Muscle layer of duodenum (tissue), 2 donors: ENCODE results near the gene SLC49A4.
A peak's percentile ranks its signal among the peaks of the same experiment; 100 is the strongest.

Experiments used
- H3K27ac ChIP-seq: one replicate; pipeline ENCODE4 v1.7.0; 2013; ENCODE audit warnings: mild to moderate bottlenecking, low read length
- H3K27me3 ChIP-seq: one replicate; pipeline ENCODE4 v1.7.0; 2013; ENCODE audit warnings: low read depth, mild to moderate bottlenecking, control low read depth, low read length
- H3K36me3 ChIP-seq, 2 donors: one replicate each; pipeline ENCODE4 v1.7.0; 2013; ENCODE audit warnings: low read length in 2 of 2, control low read depth in 1 of 2, mild to moderate bottlenecking in 1 of 2; ENCODE audit not compliant: insufficient read depth in 2 of 2, control insufficient read depth in 1 of 2
- H3K4me1 ChIP-seq, 2 donors: one replicate each; pipeline ENCODE4 v1.7.0; 2013; ENCODE audit warnings: low read length in 2 of 2, mild to moderate bottlenecking in 2 of 2, control low read depth in 1 of 2, moderate library complexity in 1 of 2; ENCODE audit not compliant: insufficient read depth in 2 of 2, control insufficient read depth in 1 of 2
- H3K4me3 ChIP-seq, 2 donors: one replicate each; pipeline ENCODE4 v1.7.0; 2013; ENCODE audit warnings: low read length in 2 of 2, low read depth in 1 of 2, mild to moderate bottlenecking in 1 of 2
- H3K9me3 ChIP-seq, 2 donors: one replicate each; pipeline ENCODE4 v1.7.0; 2013; ENCODE audit warnings: low read length in 2 of 2, control low read depth in 1 of 2, mild to moderate bottlenecking in 1 of 2; ENCODE audit not compliant: control insufficient read depth in 1 of 2
- donor health status: healthy.

The SLC49A4 gene

DNA sequence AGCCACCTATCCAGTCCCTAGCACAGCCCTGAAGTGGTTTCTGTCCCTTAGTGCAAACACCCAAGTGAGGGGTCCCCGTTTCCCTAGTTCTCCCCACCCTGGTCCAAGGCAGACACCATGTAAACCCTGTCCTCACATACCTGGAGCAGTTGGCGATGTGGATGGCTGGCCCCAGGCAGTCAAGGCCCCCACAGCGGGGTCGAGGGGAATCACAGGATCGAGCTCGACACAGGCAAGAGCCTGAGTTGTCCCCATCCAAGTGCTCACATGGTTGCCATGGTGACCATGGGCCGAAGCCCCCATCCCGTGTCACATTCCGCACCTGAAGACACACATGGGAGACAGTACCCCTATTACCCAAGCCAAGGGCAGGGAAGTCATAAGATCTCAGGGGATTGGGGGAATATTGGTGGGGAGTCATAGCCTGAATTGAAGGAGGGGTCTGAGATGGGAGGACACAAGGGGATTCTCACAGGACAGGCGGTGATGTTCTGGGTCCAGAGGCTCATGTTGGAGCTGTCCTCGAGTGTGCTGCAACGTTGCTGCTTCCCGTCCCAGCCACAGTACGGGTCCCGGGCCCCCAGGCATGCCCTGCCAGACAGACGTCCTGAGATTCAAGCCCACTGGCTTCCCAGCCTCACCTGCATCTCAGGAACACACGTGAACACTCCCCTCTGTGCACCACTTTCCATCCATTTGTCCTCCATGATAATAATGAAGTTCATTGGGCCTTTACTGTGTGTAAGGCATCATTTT is 120.6 kb downstream of the SLC49A4 start:
- H3K4me1 ChIP-seq: no peaks in the 10 kb centered on the region
- peaks cover 12% of the 10 kb centered on the region for H3K27me3 ChIP-seq
- no peaks in the 10 kb centered on the region for H3K36me3 ChIP-seq
- H3K4me3 ChIP-seq: no peak overlapping the region
- H3K9me3 ChIP-seq: no peaks in the 10 kb centered on the region
- H3K27ac ChIP-seq: no peak overlapping the region

DNA sequence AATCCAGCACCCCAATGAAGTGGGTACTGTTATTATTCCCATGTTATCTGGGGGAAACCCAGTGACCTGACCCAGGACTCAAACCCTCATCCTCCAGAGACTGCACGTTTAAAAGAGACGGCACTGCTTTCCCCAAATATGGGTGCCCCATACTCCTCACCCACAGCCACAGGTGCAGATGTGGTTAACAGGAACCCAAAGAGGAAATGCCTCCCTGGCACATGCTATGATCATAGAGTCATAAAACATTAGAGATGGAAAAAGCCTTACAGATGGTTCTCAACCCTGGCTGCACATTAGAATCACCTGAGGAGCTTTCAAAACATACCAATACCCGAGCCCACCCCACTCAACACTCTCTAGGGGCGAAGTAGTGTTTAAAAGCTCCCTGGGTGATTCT is 121.2 kb downstream of the SLC49A4 start:
- H3K36me3 ChIP-seq: no peaks in the 10 kb centered on the region
- H3K27me3 ChIP-seq: peaks cover 12% of the 10 kb centered on the region
- H3K27ac ChIP-seq: no peak overlapping the region
- no peak overlapping the region for H3K4me3 ChIP-seq
- no peaks in the 10 kb centered on the region for H3K9me3 ChIP-seq
- no peaks in the 10 kb centered on the region for H3K4me1 ChIP-seq

DNA sequence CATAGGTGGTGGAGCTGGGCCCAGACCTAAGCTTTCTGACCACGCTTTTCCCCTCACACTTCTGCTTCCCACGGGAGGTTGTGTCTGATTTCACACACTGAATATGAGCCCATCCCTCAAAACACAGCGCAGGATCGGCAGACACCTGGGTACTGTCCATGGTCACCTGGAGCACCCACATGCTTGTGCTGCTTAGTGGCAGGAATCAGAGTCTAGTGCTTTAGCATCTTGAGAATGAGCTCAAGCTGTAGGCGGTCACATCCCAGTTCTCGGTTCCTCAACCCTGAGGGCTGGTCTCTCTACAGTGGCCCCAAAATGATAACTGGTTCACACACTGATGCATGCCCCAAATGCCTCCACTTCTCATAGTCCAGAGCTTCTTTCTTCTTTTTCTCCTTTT is 121.7 kb downstream of the SLC49A4 start:
- Histone ChIP-seq H3K27me3 (peaks cover 16% of the 10 kb centered on the region), H3K4me1 (no peaks in the 10 kb centered on the region), H3K36me3 (no peaks in the 10 kb centered on the region), H3K9me3 (no peaks in the 10 kb centered on the region), H3K27ac (no peak overlapping the region), H3K4me3 (no peak overlapping the region)

DNA sequence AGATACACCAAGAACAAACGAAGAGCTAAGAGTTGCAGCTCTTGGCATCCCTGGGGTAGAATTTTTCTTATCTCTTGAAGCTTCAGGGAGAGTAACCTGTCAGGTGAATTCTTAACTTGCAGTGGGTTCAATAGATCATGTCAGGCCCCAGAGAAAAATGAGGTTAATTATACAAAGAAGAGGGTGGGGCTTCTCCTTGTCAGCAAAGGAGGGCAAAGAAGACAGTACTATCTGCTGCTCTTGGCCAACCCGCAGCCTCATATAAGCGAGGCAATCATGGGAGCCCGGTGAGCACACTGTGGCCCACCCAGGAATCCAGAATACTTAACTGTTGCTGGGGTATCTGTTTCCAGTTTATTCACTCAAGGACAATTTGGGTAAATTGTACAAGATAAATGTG is 122.5 kb downstream of the SLC49A4 start:
- Histone ChIP-seq H3K27ac (no peak overlapping the region), H3K27me3 (peaks cover 16% of the 10 kb centered on the region), H3K4me3 (no peak overlapping the region), H3K4me1 (peaks cover 0 to 6% of the 10 kb centered on the region in 2 donors), H3K9me3 (no peaks in the 10 kb centered on the region), H3K36me3 (no peaks in the 10 kb centered on the region)

DNA sequence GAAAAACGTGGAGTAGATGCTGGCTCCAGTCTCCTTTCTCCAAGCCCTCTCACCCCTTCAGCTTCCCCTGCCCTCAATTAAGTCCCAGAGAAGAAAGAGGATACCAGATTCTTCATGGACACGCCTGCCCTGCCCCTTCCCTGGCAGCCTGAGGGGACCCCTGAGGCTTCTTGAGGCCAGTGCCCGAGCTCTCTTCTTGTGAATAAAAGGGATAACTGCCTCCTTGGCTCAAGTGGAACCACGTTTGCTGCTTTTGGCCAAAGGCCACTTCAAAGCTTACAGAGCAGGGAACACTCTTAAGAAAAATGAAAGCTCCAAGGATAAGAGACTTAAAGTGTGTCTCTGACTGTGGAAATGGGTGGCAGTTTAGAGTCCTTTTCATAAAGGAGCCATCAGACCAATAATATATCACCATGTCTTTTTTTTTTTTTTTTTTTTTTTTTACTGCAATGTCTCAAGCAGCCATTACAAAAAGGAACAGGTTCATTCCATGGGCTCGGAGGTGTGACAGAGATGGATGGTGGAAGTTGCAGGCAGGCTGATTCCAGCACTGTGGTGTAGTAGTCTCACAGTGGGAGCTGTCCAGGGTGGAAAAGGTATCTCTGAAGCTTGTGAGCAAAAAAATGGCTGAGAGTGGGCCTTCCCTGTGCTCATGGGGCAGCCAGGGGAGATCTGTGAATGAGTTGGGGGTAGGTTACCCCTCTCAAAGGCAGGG is 123.9 kb downstream of the SLC49A4 start:
- Histone ChIP-seq H3K36me3 (no peaks in the 10 kb centered on the region), H3K9me3 (no peaks in the 10 kb centered on the region), H3K27ac (no peak overlapping the region), H3K4me3 (no peak overlapping the region), H3K4me1 (peaks cover 0 to 6% of the 10 kb centered on the region in 2 donors), H3K27me3 (peaks cover 22% of the 10 kb centered on the region)

DNA sequence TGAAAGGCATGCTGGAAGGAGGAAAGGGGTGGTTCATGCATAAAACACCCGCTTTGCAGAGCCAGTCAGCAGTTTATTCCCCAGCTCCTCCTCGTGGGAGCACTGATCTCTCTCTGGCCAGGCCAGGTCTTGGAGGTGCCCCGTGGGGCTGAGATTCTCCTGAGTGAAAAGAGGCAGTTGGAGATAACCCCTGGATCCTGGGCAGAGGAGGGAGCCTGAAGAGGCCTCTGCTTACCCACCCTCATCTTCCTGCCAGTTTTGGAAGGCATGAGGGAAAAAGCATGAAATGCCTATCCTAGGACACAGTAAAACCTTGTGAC is 124.4 kb downstream of the SLC49A4 start:
- Histone ChIP-seq H3K27me3 (peaks cover 22% of the 10 kb centered on the region), H3K36me3 (no peaks in the 10 kb centered on the region)

DNA sequence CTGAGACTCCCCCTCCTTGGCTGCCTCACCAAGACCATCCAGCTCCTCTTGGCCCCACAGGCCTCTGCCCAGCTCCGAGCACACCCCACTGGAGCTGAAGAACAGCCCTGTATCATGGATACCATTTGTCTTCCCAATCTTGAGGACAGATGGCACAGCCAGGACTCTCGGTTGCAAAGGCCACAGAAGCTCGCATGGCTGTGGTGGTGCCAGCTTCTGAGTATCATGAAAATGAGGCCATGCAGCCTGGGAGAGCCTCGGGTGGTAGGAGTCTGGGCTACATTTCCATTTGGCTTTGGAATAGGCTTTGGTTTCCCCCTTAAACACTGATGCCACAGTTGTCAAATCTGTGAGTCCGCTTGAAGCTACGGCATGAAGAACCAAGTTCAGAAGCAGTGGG is 126.1 kb downstream of the SLC49A4 start:
- no peak overlapping the region for H3K4me3 ChIP-seq
- H3K27ac ChIP-seq: no peak overlapping the region
- H3K9me3 ChIP-seq: no peaks in the 10 kb centered on the region
- no peaks in the 10 kb centered on the region for H3K36me3 ChIP-seq
- peaks cover 0 to 6% of the 10 kb centered on the region in 2 donors for H3K4me1 ChIP-seq
- peaks cover 22% of the 10 kb centered on the region for H3K27me3 ChIP-seq

More for the DNA sequence above, 124.4 kb downstream of the SLC49A4 start:
- Histone ChIP-seq H3K9me3 (no peaks in the 10 kb centered on the region), H3K27ac (no peak overlapping the region), H3K4me3 (no peak overlapping the region), H3K4me1 (peaks cover 0 to 6% of the 10 kb centered on the region in 2 donors)

DNA sequence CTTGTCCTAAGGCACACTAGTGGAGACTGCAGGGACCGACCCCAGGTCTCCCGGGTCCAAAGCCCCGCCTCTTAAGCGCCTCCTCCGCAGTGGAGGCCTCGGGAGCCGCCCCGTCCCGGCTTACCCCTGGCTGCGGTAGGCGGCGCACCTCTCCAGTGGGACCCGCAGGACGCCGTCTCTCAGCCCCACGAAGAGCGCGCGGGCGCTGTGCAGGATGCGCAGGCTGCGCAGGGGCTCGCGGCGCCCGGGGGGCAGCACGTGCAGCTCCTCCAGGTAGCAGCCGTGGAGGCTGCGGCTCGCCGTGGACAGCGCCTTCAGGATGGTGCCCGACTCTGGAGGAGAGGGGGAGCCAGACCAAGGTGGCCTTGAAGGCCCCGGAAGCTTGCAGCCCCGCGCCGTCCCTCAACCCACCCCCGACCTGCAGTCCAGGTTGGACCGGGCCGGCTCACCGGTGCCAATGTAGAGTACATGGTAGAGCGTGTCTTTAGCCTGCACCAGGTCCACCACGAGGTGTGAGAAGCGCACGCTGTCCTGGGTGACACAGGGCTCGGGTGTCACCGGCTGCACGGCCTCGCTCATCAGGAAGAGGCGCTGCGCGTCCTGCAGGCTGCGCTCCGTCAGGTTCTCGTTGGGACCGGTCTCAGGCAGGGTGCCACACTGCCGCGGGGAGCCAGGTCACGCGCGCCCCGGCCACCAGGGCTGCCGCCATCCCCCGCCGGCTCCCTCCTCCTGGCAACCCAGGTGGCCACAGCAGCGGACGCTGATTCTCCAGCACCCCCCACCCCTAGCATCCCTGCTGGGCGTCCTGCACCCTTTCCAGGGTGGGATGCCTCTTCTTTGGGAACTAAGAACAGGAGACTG is 127.2 kb downstream of the SLC49A4 start:
- H3K4me1 ChIP-seq: peaks cover 0 to 6% of the 10 kb centered on the region in 2 donors
- no peak overlapping the region for H3K27ac ChIP-seq
- no peaks in the 10 kb centered on the region for H3K9me3 ChIP-seq
- H3K27me3 ChIP-seq: peaks cover 22% of the 10 kb centered on the region
- H3K36me3 ChIP-seq: no peaks in the 10 kb centered on the region
- peak overlapping the region in 1 of 2 donors; percentile 33 for H3K4me3 ChIP-seq

DNA sequence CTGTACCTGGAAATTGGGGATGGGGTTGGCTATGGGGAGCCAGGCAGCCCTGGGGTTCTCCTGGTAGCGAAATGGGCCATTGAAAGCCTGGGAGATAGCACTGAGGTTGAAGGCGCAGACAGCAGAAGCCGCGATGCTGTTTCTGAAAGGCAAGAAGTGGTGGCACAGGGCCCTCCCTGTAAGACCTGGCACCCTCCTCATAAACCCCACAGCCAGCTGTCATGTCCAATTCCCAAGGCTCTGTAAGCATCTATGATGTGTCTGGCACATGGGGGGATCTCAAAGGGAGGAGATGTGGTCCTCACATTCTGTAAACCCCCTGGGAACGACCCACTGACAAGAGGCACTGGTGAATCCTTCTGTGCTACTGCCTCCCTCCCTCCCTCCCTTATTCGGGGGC is 128.7 kb downstream of the SLC49A4 start:
- Histone ChIP-seq H3K27me3 (peaks cover 22% of the 10 kb centered on the region), H3K36me3 (no peaks in the 10 kb centered on the region), H3K4me1 (peaks cover 0 to 6% of the 10 kb centered on the region in 2 donors), H3K27ac (no peak overlapping the region), H3K9me3 (no peaks in the 10 kb centered on the region), H3K4me3 (no peak overlapping the region)

DNA sequence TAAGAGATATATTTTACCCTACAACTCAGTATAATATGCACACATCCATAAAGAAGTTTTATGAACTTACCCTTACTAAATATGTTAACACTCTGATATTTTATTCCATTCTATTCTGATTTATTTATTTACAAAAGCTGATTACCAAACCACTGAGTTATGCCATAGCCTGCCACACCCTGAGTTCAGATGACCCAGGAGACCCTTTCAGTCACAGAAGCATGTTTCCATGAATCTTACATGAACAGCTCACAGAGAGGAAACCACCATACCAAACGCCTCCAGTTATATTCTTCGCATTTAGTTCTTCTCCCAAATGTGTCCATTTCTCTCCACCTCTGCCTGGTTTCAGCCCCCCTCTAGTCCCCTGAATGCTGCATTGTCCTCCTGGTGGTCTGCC is 129.2 kb downstream of the SLC49A4 start:
- Histone ChIP-seq H3K4me1 (peaks cover 0 to 6% of the 10 kb centered on the region in 2 donors), H3K36me3 (no peaks in the 10 kb centered on the region), H3K27me3 (peaks cover 22% of the 10 kb centered on the region), H3K27ac (no peak overlapping the region), H3K9me3 (no peaks in the 10 kb centered on the region), H3K4me3 (no peak overlapping the region)

DNA sequence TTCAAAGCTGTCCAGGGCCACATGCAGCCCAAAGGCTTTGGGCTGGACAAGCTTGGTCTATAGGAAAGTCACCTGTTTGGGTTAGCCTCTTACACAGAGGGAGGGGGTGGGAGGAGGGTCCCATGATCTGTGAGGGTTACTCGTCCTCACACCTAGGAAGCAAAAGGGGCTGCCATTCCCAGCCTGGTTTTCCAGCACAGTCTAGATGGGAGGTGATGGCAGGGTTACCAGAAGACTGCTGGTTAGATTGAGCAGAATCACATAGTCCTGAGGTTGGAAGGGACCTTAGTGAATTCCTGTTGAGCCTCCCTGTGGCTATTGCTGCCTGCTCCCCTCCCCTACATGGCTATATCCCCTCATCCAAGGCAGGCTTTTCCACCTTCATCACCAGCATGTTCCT is 130.9 kb downstream of the SLC49A4 start:
- Histone ChIP-seq H3K9me3 (no peaks in the 10 kb centered on the region), H3K4me3 (no peak overlapping the region), H3K4me1 (peaks cover 0 to 6% of the 10 kb centered on the region in 2 donors), H3K27me3 (peaks cover 22% of the 10 kb centered on the region), H3K27ac (no peak overlapping the region), H3K36me3 (no peaks in the 10 kb centered on the region)
